ENCODE results near the gene SCGB1D1.
A peak's percentile ranks its signal among the peaks of the same experiment; 100 is the strongest.
"Not testable (repeated sequence)": the region's sequence is repeated elsewhere in the genome, so short reads cannot be mapped to it uniquely, and the experiment has no call there.

Gene SCGB1D1

DNA sequence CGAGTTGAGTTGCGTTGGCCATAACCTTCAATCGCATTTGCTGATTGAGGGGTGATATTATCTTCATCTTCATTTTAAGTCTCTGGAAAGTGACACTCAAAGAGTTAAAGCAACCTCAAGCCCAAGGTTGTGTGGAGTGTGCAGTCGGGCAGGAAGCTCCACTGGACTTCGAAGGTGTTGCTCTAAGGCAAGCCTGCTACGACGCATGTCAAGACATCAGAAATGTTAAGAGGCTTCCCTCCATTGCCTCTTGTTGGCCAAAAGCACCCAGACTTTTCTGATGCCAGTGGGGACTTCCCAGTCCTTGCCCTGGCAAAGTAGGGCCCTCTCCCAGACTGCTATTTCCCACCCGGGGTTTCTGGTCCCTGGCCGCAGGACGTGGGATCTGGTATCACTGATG lies 23.6 kb upstream of the SCGB1D1 start:
- no peak for DNase-seq (ENCODE audit: low spot score)

DNA sequence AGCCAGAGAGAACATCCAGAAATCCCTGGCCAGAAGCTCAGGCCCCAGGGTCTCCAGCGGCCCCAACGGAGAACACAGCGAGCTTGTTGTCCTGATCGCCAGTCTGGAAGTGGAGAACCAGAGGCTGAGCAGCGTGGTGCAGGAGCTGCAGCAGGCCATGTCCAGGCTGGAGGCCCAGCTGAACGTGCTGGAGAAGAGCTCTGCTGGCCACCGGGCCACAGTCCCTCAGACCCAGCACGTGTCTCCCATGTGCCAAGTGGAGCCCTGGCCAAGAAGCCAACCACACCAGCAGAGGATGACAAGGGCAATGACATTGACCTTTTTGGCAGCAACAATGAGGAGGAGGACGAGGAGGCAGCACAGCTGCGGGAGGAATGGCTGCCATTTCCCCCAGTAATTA lies 20.6 kb upstream of the SCGB1D1 start:
- DNase-seq (ENCODE audit: low spot score): no peak

DNA sequence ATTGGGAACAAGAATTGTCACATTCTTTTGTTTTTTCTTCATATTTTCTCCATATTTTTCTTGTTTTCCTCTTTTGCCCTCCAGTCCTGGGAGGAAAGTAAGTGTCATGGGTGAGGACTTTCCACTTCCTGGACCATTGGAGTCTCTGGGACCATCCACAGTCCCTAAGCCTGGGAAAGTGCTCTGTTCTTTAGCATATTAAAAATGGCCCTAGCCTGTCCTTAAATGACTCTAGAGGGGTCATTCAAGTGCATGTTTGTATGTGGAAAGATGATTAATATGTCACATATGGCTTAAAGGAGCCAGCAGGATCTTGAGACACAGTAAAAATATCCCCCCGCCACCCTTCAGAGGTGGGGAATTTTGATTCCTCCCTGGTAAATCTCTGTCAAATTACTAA lies 20.1 kb upstream of the SCGB1D1 start:
- no peak for DNase-seq (ENCODE audit: low spot score)

DNA sequence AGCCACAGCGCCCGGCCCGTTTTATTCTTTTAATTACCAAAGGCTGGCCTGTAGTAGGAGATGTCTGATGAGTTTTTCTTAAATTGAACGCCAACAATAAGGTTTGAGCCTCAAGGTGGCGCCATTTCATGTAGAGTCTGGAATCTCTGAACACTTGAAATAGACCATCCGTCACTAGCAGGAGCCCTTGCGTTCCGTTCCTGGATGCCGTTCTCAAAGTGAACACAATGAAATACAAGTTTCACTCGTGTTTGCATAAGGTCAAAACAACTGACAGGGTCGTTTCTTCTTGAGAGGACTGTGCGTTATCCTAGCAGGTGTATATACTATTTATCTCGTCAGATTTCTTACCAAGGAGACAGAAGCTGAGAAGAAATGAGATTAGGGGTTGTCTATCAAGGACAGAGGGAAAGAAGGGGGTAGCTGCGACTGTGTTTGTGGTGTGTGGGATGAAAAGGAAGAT lies 18.7 kb upstream of the SCGB1D1 start:
- peak; percentile 74 for DNase-seq (ENCODE audit: low spot score)

DNA sequence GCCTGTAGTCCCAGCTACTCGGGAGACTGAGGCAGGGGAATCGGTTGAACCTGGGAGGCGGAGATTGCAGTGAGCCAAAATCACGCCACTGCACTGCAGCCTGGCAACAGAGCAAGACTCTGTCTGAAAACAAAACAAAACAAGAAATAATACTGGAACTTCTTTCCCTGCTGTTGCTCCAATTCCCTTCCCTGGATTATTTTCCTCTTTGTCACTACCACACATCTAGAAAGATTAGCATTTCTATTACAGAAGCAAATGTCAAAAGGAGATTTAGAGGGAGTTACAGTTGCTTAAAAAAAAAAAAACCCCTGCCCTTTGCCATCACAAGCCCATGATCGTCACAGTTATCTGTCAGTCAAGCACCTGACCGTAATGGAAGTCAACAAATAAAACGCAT lies 17.7 kb upstream of the SCGB1D1 start:
- DNase-seq (ENCODE audit: low spot score): no peak

DNA sequence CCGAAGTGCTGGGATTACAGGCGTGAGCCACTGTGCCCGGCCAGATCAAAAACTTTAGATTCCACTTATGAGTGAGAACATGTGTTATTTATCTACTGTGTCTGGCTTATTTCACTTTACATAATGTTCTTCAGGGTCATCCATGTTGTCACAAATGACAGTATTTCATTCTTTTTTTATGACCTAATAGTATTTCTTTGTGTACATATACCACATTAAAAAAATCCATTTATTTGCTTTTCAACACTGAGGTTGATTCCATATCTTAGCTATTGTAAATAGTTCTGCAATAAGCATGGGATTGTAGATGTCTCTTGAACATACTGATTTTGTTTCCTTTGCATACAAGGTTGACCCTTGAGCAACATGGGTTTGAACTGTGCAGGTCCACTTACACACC lies 13.2 kb upstream of the SCGB1D1 start:
- DNase-seq (ENCODE audit: low spot score): no peak

DNA sequence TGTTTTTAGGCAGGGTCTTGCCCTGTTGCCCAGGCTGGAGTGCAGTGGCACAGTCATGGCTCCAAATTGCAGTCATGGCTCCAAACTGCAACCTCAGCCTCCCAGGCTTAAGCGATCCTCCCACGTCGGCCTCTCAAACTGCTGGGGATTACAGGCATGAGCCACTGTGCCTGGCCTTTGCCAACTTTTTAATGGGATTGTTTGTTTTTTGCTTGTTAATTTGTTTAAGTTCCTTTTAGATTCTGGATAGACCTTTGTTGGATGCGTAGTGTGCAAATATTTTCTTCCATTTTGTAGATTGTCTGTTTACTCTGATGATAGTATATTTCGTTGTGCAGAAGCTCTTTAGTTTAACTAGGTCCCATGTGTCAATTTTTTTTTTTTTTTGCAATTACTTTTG lies 10.0 kb upstream of the SCGB1D1 start:
- no peak for DNase-seq (ENCODE audit: low spot score)

DNA sequence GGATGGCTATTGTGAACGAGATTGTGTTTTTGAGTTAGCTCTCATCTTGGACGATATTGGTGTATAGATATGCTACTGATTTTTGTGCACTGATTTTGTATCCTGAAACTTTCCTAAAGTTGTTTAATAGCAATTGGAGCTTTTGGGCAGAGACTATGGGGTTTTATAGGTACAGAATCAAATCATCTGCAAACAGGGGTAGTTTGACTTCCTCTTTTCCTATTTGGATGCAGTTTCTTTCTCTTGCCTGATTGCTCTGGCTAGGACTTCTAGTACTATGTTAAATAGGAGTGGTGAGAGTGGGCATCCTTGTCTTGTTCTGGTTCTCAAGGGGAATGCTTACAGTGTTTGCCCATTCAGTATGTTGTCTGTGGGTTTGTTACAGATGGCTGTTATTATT lies 8.9 kb upstream of the SCGB1D1 start:
- DNase-seq (ENCODE audit: low spot score): no peak

DNA sequence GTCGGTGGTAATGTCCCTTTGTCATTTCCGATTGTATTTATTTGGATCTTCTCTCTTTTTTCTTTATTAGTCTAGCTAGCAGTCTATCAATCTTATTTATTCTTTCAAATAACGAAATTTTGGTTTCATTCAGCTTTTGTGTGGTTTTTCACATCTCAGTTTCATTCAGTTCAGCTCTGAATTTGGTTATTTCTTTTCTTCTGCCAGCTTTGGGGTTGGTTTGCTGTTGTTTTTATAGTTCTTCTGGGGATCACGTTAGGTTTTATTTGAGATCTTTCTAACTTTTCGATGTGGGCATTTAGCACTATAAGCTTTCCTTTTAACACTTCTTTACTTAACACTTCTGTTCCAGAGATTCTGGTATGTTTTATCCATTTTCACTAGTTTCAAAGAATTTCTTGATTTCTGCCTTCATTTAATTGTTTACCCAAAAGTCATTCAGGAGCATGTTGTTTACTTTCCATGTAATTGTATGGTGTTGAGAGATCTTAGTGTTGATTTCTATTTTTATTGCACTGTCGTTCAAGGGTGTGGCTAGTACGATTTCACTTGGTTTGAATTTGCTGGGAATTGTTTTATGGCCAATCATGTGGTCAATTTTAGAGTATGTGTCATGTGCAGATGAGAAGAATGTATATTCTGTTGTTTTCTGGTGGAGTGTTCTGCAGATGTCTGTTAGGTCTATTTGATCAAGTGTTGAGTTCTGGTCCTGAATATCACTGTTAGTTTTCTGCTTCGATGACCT lies 7.7 kb upstream of the SCGB1D1 start:
- DNase-seq (ENCODE audit: low spot score): no peak

DNA sequence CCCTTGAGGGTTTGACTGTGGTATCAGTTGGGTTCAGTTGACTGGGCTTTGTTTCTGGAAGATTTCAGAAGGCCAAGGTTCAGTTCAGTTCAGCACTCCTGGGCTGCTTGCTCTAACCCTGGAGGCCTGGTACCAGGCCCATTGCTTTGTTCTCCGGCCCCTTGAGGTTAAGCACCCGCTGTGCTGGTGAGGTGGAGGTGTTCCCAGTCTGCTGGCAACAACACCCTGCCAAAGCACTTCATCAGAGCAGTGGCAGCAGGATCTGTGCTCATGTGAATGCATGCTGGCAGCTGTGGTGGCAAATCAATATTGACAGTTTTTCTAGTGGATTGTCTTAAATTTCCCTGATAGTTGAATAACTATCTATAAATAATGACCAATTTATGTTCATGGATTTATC lies 3.8 kb upstream of the SCGB1D1 start:
- no peak for DNase-seq (ENCODE audit: low spot score)

DNA sequence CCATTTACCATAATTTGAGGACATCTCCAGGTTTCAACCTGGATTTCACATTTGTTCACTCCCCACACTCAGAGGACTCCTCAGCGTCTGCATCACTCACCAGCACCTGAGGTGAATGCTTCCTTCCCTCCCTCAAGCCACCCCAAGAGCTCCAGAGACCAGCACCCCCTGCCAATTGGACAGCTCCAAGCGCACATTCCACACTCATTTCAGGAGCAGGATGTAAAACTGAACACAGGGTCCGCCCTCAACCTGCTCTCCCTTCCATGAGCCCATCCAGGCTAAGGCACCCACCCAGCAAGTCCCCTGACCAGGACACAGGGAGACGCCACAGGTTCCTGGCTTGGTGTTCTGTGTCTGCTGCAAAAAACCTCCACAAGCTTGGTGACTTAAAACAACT lies 3.9 kb downstream of the SCGB1D1 start:
- no peak for DNase-seq (ENCODE audit: low spot score)

DNA sequence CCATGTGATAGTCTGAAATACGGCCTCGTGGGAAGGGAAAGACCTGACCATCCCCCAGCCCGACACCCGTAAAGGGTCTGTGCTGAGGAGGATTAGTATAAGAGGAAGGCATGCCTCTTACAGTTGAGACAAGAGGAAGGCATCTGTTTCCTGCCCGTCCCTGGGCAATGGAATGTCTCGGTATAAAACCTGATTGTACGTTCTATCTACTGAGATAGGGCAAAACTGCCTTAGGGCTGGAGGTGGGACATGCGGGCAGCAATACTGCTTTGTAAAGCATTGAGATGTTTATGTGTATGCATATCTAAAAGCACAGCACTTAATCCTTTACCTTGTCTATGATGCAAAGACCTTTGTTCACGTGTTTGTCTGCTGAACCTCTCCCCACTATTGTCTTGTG lies 5.0 kb downstream of the SCGB1D1 start:
- not testable (repeated sequence) for DNase-seq (ENCODE audit: low spot score)

DNA sequence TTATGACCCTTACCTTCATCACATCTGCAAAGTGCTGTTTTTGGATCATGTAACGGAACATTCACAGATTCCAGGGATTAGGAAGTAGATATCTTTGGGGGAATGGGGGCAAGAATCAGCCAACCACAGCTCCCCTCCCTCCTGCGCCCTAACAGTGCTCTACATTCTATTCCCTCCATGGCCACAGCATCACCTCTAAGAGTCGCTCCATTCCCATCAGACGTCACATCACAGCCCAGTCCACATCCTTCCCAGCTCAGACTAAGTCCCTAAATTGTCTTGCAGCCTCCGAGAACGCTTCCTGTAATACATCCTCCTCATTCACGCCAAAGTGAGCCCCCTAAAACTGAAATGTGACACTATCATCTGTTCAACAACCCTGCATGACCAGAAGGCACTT lies 5.9 kb downstream of the SCGB1D1 start:
- DNase-seq (ENCODE audit: low spot score): no peak

DNA sequence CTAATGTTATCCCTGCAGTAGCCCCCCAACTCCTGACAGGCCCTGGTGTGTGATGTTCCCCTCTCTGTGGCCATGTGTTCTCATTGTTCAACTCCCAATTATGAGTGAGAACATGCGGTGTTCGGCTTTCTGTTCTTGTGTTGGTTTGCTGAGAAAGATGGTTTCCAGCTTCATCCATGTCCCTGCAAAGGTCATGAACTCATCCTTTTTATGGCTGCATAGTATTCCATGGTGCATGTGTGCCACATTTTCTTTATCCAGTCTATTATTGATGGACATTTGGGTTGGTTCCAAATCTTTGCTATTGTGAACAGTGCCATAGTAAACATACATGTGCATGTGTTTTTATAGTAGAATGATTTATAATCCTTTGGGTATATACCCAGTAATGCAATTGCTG lies 7.4 kb downstream of the SCGB1D1 start:
- DNase-seq (ENCODE audit: low spot score): not testable (repeated sequence)

DNA sequence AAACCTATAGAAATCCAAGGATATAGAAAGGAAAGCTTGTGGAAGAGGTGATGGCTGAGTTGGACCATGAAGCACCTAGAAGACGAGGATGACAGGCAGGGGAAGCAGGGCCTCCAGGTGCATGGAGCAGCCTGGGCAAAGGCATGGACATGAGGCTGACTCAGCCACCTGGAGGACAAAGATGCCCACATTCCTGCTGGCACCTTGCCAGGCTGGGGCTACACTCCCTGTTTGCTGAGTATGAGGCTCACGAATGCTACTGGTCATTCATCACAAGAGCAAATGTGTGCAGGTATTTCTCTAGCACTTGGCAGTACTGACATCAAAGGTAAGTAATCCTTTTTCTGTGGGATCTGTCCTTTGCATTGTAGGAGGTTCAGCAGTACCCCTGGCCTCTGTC lies 11.4 kb downstream of the SCGB1D1 start:
- no peak for DNase-seq (ENCODE audit: low spot score)

DNA sequence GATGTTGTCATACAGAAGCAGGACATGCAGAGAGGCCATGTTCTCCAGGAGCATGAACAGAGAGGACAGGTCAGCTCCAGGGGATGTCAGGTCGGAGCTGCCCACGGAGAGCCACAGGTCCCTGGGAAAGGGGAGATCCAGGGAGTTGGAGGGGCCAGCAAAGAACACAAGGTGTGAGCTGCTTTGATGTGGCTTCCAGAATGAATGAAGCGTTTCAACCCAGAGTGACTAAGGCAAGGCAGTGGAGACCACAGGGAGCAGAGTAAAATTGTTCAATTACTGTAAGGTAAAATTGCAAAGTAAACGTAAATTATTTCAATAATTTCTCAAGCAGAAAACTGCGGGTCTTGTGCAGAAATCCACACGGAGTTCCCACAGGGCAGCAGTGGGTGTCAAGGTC lies 12.9 kb downstream of the SCGB1D1 start:
- no peak for DNase-seq (ENCODE audit: low spot score)

DNA sequence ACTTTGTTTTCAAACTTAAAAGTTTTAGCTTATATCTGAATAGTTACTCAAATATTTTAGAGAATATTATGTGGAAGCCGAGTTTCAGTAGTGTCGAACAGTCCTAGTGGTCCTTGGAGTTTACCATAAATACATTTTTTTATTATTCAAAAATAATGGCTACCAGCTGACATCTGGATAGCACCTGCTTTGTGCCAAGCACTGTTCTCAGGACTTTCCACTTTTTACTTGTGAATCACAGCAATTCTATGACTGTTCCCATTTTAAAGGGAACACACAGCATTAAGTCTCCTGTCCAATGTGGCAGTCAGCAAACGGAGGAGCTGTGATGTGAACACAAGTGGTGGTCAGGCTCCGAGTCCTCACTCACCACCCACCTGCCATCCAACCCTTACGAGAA lies 14.4 kb downstream of the SCGB1D1 start:
- no peak for DNase-seq (ENCODE audit: low spot score)

DNA sequence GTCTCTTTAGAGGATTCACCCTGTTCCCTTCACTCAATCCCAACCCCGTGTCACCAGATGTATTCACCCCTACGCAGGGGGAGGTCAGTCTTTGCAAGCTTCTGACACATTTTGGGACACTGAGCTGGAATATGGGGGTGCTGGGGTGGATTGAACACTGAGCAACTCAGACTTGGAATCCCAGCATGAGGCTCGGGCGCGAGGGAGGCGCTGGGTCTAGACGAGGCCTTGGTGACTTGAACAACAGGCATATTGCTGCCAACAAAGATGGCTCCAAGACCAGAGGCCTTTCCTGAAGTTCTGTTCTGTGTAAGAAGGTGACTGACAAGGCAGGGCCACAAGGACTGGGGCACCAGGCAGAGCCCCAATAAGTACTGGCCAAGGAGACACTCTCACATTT lies 15.4 kb downstream of the SCGB1D1 start:
- DNase-seq (ENCODE audit: low spot score): no peak

DNA sequence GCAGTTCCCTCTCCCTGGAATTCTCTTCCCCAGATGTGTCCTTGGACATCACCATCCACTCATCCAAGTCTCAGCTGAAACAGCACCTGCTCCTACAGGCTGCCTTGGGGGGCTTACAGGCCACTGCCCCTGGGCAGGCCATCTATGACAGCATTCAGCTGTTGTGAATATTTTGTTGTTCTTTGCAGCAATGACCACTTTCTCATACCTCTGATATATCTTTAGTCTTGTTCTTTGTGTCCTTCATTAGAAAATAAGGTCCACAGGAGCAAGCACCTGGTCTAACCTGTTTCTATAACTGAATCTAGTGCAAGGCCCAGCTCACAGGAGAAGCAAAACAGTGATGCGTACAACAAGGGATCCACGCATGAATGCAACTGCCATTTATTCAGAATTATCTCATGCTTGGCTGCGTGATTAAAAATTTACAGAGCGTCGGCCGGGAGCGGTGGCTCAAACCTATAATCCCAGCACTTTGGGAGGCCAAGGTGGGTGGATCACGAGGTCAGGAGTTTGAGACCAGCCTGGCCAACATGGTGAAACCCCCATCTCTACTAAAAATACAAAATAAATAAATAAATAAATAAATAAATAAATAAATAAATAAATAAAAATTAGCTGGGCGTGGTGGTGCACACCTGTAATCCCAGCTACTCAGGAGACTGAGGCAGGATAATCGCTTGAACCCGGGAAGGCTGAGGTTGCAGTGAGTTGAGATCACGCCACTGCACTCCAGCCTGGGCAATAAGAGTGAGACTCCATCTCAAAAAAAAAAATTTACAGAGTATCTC lies 16.5 kb downstream of the SCGB1D1 start:
- not testable (repeated sequence) for DNase-seq (ENCODE audit: low spot score)

DNA sequence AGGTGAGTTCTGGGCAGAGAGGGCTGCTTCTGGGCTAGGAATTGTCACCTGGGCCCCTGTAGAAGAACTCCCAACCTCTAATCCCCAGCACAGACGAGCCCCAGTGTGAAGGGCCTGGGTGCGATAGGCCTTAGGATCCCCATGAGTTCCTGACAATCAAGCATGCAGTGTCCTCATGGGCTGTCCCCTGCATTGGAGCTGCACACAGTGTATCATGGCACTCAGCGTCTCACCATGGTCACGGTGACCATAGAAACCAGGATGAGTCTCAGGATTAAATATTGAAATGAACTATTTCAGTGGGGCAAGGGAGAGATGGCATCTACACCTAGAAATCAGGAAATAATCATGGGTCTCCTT lies 18.7 kb downstream of the SCGB1D1 start:
- no peak for DNase-seq (ENCODE audit: low spot score)

DNA sequence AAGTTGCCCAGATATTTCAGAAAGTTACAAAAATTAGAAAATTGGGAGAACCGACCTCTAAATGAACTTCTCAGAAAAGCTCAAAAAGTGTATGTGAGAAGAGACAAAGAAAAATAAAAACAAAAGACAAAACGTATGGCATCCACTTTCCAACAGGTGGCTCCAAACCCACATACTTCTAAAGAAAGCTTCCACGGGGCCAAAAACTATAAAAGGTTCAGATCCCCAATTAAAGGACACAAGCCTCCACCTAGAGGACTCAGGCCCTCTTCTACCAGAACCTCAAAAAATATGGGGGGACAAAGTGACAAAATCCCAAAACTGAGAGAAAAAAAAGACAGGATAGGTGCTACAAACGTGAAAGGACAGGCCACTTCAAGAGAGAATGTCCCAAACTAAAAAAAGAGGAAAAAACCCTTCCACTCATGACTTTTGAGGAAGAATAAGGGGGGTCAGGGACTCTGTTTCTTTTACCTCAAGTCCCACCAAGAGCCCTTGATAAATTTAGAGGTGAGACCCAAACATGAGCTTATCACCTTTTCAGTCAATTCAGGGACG lies 27.3 kb downstream of the SCGB1D1 start:
- no peak for DNase-seq (ENCODE audit: low spot score)

DNA sequence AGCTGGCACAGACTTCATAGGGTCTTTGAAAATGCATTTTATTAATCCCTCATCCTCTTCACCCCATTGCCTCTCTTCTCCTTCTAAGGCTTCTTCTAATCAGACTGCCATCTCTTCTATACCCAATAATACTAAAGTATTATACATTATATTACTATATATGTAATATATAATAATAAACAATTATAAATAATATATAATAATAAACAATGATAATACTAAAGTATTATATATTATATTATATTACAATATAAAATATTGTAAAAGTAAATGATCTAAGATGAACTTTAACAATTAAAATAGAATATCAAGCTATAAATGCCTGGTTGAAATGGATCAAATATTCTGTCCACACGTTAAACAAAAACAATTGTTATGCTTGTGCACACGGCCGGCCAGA lies 31.5 kb downstream of the SCGB1D1 start:
- DNase-seq (ENCODE audit: low spot score): no peak

DNA sequence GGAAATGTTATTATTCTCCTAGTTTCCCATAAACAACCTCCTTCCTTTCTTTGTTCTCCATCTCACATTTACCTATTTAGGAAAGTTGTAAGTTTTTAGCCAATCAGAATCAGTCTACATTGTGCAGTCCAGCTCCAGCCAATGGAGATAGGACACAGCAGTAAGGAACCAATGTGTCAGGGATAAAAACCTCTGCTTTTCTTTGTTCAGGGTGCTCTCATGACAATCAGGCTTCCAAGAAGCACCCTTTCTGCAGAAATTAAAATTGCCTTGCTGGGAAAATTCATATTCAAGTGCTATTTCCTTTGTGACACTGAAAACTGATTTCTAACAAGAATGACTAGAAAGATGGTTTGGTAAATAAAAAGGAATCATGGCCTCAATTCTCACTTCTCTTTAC lies 33.1 kb downstream of the SCGB1D1 start:
- no peak for DNase-seq (ENCODE audit: low spot score)

All from D341Med (cell line).